Right lobe of liver (tissue), 4 donors: Measurements from ENCODE around the gene ZDHHC12.

Experiments
- POLR2A ChIP-seq: fragments of 450-650 bp; IDR thresholded peaks from one replicate; pipeline ENCODE4 v1.6.1; 2017; ENCODE audit warnings: antibody characterized with exemption, mild to moderate bottlenecking
- TF ChIP-seq, protein P1 (sequence below), 4 donors: fragments of 200-600 bp in 3 of 4; fragments of 450-650 bp in 1 of 4; IDR thresholded peaks; one replicate each; pipeline versions ENCODE4 v1.5.1 to v1.8.0; 2016 to 2022; ENCODE audit warnings: antibody characterized with exemption in 4 of 4, mild to moderate bottlenecking in 2 of 4
- donor health status: DM: no; HTN: no; CAD: no.
- donor health status: DM: no; HTN: no; CAD: no.
- donor health status: DM: no; HTN: yes; CAD: no.

DNA sequence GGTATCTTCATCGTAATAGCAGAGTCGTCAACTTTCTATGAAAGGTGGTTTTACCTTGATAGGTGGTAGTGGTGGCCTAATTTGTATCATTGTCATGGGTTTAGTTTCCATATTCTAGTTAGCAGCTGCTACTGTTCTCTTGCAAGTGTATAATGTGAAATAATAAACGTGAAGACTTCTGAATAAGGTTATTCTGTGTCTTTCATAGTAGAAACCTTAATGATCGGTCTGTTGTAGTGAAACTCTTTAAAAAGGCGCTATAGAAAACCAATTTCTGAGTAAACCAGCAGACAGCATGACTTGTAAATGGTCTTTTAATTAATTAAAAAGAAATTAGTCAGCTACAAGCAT is 33.3 kb downstream of the ZDHHC12 start:
- TF ChIP-seq, protein P1, sequence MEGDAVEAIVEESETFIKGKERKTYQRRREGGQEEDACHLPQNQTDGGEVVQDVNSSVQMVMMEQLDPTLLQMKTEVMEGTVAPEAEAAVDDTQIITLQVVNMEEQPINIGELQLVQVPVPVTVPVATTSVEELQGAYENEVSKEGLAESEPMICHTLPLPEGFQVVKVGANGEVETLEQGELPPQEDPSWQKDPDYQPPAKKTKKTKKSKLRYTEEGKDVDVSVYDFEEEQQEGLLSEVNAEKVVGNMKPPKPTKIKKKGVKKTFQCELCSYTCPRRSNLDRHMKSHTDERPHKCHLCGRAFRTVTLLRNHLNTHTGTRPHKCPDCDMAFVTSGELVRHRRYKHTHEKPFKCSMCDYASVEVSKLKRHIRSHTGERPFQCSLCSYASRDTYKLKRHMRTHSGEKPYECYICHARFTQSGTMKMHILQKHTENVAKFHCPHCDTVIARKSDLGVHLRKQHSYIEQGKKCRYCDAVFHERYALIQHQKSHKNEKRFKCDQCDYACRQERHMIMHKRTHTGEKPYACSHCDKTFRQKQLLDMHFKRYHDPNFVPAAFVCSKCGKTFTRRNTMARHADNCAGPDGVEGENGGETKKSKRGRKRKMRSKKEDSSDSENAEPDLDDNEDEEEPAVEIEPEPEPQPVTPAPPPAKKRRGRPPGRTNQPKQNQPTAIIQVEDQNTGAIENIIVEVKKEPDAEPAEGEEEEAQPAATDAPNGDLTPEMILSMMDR (IDR thresholded peaks at IDR 0.05): no peak
- TF ChIP-seq POLR2A: no peak
